DOHH2 (cell line): Measurements from ENCODE around the gene APH1B.

Experiments
- H3F3A ChIP-seq: fragments of 200-600 bp; sonication (generic), shearing (Covaris generic); 2 replicates; pipeline ENCODE4 v1.6.0; 2016; ENCODE audit warnings: antibody characterized with exemption, mild to moderate bottlenecking; ENCODE audit not compliant: control insufficient read depth, insufficient read depth
- H3K27ac ChIP-seq: fragments of 200-600 bp; sonication (generic); 2 replicates; pipeline ENCODE4 v1.5.1; 2014; ENCODE audit warnings: low read depth, mild to moderate bottlenecking, low read length, moderate library complexity
- H3K27me3 ChIP-seq: fragments of 200-600 bp; sonication (generic); 2 replicates; pipeline ENCODE4 v1.6.1; 2014; ENCODE audit warnings: mild to moderate bottlenecking, low read length, mixed read lengths; ENCODE audit not compliant: control insufficient read depth
- H3K36me3 ChIP-seq: fragments of 200-600 bp; sonication (generic); 2 replicates; pipeline ENCODE4 v1.6.1; 2014; ENCODE audit warnings: mild to moderate bottlenecking, low read length, moderate library complexity, mixed read lengths; ENCODE audit not compliant: control insufficient read depth
- H3K4me1 ChIP-seq: fragments of 200-600 bp; sonication (generic); 2 replicates; pipeline ENCODE4 v1.6.1; 2014; ENCODE audit warnings: mild to moderate bottlenecking, low read length, mixed read lengths; ENCODE audit not compliant: control insufficient read depth
- H3K4me2 ChIP-seq: fragments of 200-600 bp; sonication (generic); 2 replicates; pipeline ENCODE4 v1.6.0; 2014; ENCODE audit warnings: mild to moderate bottlenecking, low read length, moderate library complexity
- H3K4me3 ChIP-seq: fragments of 200-600 bp; sonication (generic); 2 replicates; pipeline ENCODE4 v1.5.1; 2014; ENCODE audit warnings: mild to moderate bottlenecking, low read length, mixed read lengths
- H3K79me2 ChIP-seq: fragments of 200-600 bp; sonication (generic); 2 replicates; pipeline ENCODE4 v1.6.1; 2014; ENCODE audit warnings: mild to moderate bottlenecking, low read length, mixed read lengths; ENCODE audit not compliant: control insufficient read depth
- H3K9me2 ChIP-seq: fragments of 200-600 bp; sonication (generic); replicated peaks from 2 replicates; pipeline ENCODE4 v1.6.1; 2014; ENCODE audit warnings: mild to moderate bottlenecking, low read length, mixed read lengths; ENCODE audit not compliant: control insufficient read depth
- H3K9me3 ChIP-seq: fragments of 200-600 bp; sonication (generic); 2 replicates; pipeline ENCODE4 v1.6.1; 2014; ENCODE audit warnings: antibody characterized with exemption, low read length, mixed read lengths; ENCODE audit not compliant: control insufficient read depth, insufficient read depth
- H4K20me1 ChIP-seq: fragments of 200-600 bp; sonication (generic); 2 replicates; pipeline ENCODE4 v1.6.0; 2014; ENCODE audit warnings: low read depth, mild to moderate bottlenecking, antibody characterized with exemption, low read length, moderate library complexity; ENCODE audit not compliant: control insufficient read depth, insufficient read depth
- EZH2phosphoT487 ChIP-seq: fragments of 200-600 bp; sonication (generic); IDR thresholded peaks from 2 replicates; pipeline ENCODE4 v1.6.1; 2017; ENCODE audit warnings: borderline replicate concordance, mild to moderate bottlenecking, antibody characterized with exemption, low read length, moderate library complexity, mixed read lengths
- TF ChIP-seq, protein P1 (sequence below): fragments of 200-600 bp; sonication (generic); IDR thresholded peaks from one replicate; pipeline ENCODE4 v1.5.1; 2014; ENCODE audit warnings: antibody characterized with exemption, mild to moderate bottlenecking, low read depth, low read length; ENCODE audit not compliant: poor library complexity, severe bottlenecking

Gene APH1B

GRCh38 chr15:63274427-63274826, 3.0 kb upstream of the APH1B start:
- peaks cover 8% of the 10 kb centered on the region for H3F3A ChIP-seq
- no peaks in the 10 kb centered on the region for H3K9me2 ChIP-seq
- H3K4me3 ChIP-seq, result no peak overlapping the region
- no peak for TF ChIP-seq EZH2phosphoT487
- TF ChIP-seq, protein P1, sequence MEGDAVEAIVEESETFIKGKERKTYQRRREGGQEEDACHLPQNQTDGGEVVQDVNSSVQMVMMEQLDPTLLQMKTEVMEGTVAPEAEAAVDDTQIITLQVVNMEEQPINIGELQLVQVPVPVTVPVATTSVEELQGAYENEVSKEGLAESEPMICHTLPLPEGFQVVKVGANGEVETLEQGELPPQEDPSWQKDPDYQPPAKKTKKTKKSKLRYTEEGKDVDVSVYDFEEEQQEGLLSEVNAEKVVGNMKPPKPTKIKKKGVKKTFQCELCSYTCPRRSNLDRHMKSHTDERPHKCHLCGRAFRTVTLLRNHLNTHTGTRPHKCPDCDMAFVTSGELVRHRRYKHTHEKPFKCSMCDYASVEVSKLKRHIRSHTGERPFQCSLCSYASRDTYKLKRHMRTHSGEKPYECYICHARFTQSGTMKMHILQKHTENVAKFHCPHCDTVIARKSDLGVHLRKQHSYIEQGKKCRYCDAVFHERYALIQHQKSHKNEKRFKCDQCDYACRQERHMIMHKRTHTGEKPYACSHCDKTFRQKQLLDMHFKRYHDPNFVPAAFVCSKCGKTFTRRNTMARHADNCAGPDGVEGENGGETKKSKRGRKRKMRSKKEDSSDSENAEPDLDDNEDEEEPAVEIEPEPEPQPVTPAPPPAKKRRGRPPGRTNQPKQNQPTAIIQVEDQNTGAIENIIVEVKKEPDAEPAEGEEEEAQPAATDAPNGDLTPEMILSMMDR, result no peak
- no peaks in the 10 kb centered on the region for H3K9me3 ChIP-seq
- H3K4me2 ChIP-seq, result no peak overlapping the region
- H3K79me2 ChIP-seq, result no peaks in the 10 kb centered on the region
- H3K27ac ChIP-seq, result no peak overlapping the region
- no peaks in the 10 kb centered on the region for H3K27me3 ChIP-seq
- peaks cover 6% of the 10 kb centered on the region for H3K36me3 ChIP-seq
- no peaks in the 10 kb centered on the region for H4K20me1 ChIP-seq
- H3K4me1 ChIP-seq, result peaks cover 17% of the 10 kb centered on the region

DNA sequence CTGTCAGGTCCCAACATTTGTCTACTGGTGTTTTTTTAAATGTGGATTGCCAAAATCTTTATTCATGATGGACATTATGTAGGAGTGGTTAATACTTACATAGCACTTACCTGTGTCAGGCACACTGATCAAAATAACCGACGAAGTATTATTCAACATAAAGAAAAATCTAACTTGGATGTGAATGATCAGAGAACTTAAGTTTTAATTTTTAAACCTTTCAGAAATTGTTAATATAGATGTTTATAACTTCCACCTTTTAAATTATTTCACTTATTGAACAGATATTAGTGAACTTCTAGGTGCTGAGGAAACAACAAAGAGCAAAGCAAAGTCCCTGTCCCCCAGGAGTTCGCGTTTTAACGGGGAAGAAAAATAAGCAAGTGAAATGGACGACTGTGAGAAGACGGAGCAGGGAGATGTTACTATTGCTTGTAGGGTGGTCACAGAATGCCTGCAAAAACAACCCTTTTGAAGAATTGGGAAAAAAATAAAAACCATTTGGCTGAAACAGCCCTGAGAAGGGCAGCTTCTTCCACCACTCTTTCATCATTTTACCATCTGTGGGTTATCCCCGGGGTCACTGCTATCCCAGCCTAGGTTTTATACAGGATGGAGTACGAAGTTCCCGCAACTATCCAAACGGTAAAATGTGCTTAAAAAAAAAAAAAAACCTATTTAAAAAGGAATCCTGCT, 915 bp upstream of the APH1B start:
- Histone ChIP-seq H3K79me2 (no peaks in the 10 kb centered on the region), H3K27me3 (no peaks in the 10 kb centered on the region), H3K27ac (no peak overlapping the region), H3K9me3 (no peaks in the 10 kb centered on the region), H4K20me1 (no peaks in the 10 kb centered on the region), H3F3A (peaks cover 8% of the 10 kb centered on the region), H3K4me3 (peak overlapping the region; percentile 87), H3K4me2 (peak overlapping the region; percentile 75), H3K4me1 (peaks cover 17% of the 10 kb centered on the region), H3K36me3 (peaks cover 17% of the 10 kb centered on the region), H3K9me2 (no peaks in the 10 kb centered on the region)
- TF ChIP-seq EZH2phosphoT487, result no peak
- TF ChIP-seq, protein P1, result no peak

DNA sequence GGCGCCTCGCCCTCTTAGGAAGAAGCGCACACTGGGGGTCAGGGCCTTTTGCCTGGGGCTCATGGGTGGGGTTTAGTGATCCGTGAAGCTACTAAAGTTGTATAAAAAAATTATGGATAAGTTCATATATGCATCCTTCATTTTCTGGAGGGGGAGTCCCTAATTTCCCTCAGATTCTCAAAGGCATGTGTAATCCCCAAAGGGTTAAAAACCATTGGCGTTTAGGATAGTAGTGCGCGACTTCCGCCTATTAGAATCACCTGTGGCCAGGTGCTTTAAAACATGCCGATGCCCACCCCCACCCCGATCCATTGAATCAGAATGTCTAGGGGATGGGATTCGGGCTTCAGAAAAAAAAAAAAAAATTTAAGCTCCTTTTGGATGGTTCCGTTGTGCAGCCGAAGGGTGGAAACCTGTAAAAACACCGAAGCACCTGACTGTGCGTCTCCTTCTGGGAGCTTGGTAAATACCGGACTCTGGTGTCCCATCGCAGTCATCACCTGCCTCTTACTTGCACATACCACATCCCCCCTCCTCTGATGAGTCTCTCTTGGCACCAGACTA, 570 bp downstream of the APH1B start:
- TF ChIP-seq, protein P1, result no peak
- no peak for TF ChIP-seq EZH2phosphoT487
- H3K4me1 ChIP-seq, result peaks cover 17% of the 10 kb centered on the region
- H3F3A ChIP-seq, result peaks cover 15% of the 10 kb centered on the region
- peak overlapping the region; percentile 73 for H3K4me2 ChIP-seq
- no peaks in the 10 kb centered on the region for H3K9me3 ChIP-seq
- peaks cover 17% of the 10 kb centered on the region for H3K36me3 ChIP-seq
- H4K20me1 ChIP-seq, result no peaks in the 10 kb centered on the region
- no peaks in the 10 kb centered on the region for H3K27me3 ChIP-seq
- no peaks in the 10 kb centered on the region for H3K79me2 ChIP-seq
- no peaks in the 10 kb centered on the region for H3K9me2 ChIP-seq
- H3K27ac ChIP-seq, result peak overlapping the region; percentile 43; the same call in 1 of the 2 replicates
- peak overlapping the region; percentile 82 for H3K4me3 ChIP-seq
